ENCODE measurements around the gene POLR2F.

Gene POLR2F

DNA sequence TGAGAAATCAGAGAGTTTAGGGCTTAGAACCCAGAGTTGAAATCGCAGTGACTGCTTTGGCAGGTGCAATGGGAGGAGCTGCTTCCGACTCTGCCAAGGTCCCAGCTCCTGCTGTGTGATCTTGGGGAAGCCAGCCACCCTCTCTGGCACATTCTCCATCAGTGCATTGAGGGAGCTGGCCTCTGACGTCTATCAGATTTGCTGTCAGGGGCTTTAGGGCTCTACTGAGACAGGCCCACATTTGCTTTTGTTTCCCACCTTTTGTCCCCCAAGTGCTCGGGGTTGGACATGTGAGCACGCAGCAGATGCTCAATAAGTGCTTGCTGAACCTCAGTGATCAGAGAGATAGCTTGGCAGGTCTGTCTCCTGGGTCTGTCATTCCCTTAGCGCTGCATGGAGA lies 41.5 kb downstream of the POLR2F start:
- TF ChIP-seq, protein P1, sequence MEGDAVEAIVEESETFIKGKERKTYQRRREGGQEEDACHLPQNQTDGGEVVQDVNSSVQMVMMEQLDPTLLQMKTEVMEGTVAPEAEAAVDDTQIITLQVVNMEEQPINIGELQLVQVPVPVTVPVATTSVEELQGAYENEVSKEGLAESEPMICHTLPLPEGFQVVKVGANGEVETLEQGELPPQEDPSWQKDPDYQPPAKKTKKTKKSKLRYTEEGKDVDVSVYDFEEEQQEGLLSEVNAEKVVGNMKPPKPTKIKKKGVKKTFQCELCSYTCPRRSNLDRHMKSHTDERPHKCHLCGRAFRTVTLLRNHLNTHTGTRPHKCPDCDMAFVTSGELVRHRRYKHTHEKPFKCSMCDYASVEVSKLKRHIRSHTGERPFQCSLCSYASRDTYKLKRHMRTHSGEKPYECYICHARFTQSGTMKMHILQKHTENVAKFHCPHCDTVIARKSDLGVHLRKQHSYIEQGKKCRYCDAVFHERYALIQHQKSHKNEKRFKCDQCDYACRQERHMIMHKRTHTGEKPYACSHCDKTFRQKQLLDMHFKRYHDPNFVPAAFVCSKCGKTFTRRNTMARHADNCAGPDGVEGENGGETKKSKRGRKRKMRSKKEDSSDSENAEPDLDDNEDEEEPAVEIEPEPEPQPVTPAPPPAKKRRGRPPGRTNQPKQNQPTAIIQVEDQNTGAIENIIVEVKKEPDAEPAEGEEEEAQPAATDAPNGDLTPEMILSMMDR (IDR thresholded peaks at IDR 0.05; ENCODE audit: low read depth, low read length, missing control alignments): no peak
- in situ Hi-C loops (cut with HindIII; ENCODE audit: low sequenced_read_pairs): no loop called here
- H3K4me3 ChIP-seq (ENCODE audit: low read depth, low read length): no peak overlapping the region

GRCh38 chr22:37995460-37995859 lies 42.0 kb downstream of the POLR2F start:
- H3K4me3 ChIP-seq (ENCODE audit: low read depth, low read length): no peak overlapping the region
- in situ Hi-C loops (cut with HindIII; ENCODE audit: low sequenced_read_pairs): no loop called here
- TF ChIP-seq, protein P1 (IDR thresholded peaks at IDR 0.05; ENCODE audit: low read depth, low read length, missing control alignments): no peak
- no peak for DNase-seq (ENCODE audit: low read depth)

More for the DNA sequence above, 41.5 kb downstream of the POLR2F start:
- DNase-seq (ENCODE audit: low read depth): no peak

DNA sequence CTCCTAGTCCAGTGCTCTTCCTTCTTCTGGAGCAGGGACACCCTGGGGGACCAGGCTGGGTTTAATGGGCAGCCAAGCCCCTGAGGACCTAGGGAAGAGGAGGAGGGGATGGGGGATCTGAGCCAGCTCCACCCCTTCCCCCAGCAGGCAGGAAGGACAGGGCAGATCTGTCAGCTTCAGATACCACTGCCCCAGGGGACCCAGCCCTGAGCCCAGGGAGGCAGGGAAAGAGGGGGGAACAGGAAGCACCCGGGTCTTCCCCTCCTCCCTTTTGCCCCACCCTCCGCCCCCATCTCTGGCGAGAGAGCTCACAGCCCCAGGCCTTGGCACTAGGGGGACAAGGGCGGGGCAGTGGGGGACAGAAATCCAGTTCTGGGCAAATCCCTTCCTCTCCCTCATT lies 42.6 kb downstream of the POLR2F start:
- in situ Hi-C loops (cut with HindIII; ENCODE audit: low sequenced_read_pairs): no loop called here
- DNase-seq (ENCODE audit: low read depth): no peak
- no peak overlapping the region for H3K4me3 ChIP-seq (ENCODE audit: low read depth, low read length)
- TF ChIP-seq, protein P1 (IDR thresholded peaks at IDR 0.05; ENCODE audit: low read depth, low read length, missing control alignments): no peak

DNA sequence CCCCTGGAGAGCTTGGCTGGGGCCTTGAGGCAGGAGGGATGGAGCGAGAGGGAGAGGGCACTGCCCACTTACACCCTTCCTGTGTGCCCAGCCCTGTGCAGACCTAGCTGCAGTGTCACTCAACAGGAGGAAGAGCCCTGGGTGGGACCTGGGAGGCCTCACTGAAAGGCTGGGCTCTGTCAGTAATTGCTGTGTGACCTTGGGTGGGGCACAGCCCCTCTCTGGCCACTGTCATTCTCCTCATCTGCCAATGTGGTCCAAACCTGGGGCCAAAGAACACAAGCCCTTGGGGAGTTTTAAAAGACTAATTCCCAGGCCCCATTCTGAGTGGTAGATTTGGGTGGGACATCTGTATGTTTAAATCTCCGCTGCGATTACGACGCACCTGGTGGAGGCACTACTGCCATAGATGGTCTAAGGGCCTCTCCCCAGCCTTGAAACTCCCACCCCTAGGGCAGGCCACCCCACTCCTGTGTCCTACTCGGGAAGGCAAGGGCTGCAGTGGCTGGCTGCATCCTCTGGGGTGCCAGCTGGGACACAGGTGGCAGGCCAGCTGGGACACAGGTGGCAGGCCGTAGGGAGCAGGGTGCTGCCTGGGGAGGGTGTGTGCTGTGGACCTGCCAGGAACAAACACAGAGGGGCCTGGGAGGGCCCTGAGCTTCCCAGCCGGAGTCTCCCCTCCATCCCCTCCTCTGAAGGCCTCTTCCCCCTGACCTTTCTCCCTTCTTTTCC lies 43.2 kb downstream of the POLR2F start:
- DNase-seq (ENCODE audit: low read depth): no peak
- in situ Hi-C loops (cut with HindIII; ENCODE audit: low sequenced_read_pairs): no loop called here

DNA sequence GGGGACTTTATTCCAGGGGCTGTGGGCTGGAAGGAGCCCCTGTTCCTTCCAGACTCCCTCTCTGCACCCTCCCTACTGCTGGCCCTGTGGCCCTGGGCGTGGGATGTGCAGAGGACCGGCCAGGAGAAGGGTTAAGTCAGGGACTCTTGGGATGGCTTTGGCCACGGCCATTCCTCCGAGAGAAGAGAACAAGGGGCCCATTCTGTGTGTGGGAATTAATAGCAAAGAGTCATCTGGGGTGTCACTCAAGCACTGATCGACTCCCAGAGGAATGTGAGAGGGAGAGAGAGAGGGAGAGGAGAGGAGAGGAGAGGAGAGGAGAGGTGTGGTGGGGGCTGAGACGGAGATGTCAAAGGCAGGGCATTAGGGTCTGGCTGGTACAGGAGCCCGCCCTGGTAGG lies 45.0 kb downstream of the POLR2F start:
- in situ Hi-C loops (cut with HindIII; ENCODE audit: low sequenced_read_pairs): no loop called here
- DNase-seq (ENCODE audit: low read depth): no peak
- TF ChIP-seq, protein P1 (IDR thresholded peaks at IDR 0.05; ENCODE audit: low read depth, low read length, missing control alignments): no peak
- no peak overlapping the region for H3K4me3 ChIP-seq (ENCODE audit: low read depth, low read length)

More for the DNA sequence above, 43.2 kb downstream of the POLR2F start:
- TF ChIP-seq, protein P1 (IDR thresholded peaks at IDR 0.05; ENCODE audit: low read depth, low read length, missing control alignments): no peak
- no peak overlapping the region for H3K4me3 ChIP-seq (ENCODE audit: low read depth, low read length)

DNA sequence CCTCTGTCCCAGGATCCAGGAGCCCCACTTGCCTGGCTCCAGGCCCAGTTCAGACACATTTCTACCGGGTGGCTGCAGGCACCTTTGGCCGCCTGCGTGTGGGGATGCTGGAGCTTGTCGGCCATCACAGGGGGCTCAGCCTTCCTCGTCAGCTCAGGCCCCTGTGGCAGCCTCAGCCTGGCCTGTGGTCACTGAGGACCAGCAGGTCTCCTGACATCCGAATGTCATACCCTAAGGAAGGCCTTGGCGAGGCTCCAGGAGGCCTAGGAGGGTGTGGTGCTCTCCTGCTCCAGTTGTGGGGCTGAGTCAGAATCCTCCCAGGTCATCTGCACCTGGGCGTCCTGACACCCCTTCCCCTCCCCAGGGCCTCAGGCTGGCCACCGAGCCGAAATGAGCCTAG lies 45.7 kb downstream of the POLR2F start:
- TF ChIP-seq, protein P1 (IDR thresholded peaks at IDR 0.05; ENCODE audit: low read depth, low read length, missing control alignments): no peak
- no peak for DNase-seq (ENCODE audit: low read depth)
- in situ Hi-C loops (cut with HindIII; ENCODE audit: low sequenced_read_pairs): no loop called here
- H3K4me3 ChIP-seq (ENCODE audit: low read depth, low read length): no peak overlapping the region
